ENCODE results near the gene DGKB.

The DGKB gene

DNA sequence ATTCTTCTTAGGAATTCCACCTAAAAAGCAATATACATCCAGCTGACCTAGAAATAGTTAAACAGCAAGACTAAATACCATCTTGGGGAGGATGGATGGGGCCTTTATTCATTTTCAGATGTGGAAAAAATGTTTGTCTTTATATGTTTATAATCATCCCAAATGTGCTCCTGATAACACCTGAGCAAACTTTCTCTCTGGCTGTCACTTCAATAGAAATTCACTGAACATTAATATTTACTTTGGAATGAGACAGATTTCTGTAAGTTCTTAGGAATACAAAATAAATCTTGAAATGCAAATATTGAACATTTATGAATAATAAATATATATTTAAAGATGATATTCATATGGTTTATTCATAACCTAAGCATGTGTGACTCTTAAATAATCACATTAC lies 185.4 kb downstream of the DGKB start:
- TF ChIP-seq OSR1 (CRISPR knock-in tag; IDR thresholded peaks at IDR 0.05) (no peak), ARNTL (CRISPR knock-in tag; IDR thresholded peaks at IDR 0.05; ENCODE audit: borderline replicate concordance, low read depth) (no peak), GLIS3 (CRISPR knock-in tag; IDR thresholded peaks at IDR 0.05) (no peak), ZNF8 (CRISPR knock-in tag; IDR thresholded peaks at IDR 0.05) (no peak)
- TF ChIP-seq, protein P1, sequence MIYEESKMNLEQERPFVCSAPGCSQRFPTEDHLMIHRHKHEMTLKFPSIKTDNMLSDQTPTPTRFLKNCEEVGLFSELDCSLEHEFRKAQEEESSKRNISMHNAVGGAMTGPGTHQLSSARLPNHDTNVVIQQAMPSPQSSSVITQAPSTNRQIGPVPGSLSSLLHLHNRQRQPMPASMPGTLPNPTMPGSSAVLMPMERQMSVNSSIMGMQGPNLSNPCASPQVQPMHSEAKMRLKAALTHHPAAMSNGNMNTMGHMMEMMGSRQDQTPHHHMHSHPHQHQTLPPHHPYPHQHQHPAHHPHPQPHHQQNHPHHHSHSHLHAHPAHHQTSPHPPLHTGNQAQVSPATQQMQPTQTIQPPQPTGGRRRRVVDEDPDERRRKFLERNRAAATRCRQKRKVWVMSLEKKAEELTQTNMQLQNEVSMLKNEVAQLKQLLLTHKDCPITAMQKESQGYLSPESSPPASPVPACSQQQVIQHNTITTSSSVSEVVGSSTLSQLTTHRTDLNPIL (CRISPR knock-in tag; IDR thresholded peaks at IDR 0.05; ENCODE audit: low read depth), result no peak
- no peak for ATAC-seq

DNA sequence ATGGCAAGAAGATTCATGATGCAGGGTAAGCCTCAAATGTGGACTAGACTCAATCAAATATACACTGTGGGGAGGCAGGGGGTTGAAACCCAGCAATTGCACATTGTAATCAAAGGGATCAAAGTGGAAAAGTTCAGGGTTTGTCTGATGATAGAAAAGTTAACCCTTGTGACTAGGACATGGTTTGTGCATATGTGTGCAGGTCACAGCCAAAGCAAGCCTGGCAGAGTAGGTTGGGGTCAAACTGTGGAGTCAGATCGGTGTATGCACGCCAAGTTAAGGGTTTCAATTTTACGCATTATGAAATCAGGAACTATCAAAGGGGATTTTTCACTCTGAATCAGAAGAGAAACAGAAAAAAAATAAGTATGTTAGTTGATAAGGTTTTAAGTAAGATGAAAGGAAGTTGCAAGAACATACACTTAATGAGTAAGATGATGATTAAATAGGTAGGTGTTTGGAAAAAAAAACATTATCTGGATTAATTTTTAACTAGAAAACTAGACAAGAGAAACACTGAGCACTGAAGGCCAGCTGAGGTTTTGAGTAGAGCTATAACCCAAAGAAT lies 188.3 kb downstream of the DGKB start:
- no peak for TF ChIP-seq ZNF8 (CRISPR knock-in tag; IDR thresholded peaks at IDR 0.05)
- no peak for TF ChIP-seq BACH2 (CRISPR knock-in tag; IDR thresholded peaks at IDR 0.05; ENCODE audit: borderline replicate concordance)
- TF ChIP-seq TSHZ2 (CRISPR knock-in tag; IDR thresholded peaks at IDR 0.05), result no peak
- TF ChIP-seq PPARA (CRISPR knock-in tag; IDR thresholded peaks at IDR 0.05; ENCODE audit: borderline replicate concordance), result no peak
- TF ChIP-seq RARB (CRISPR knock-in tag; IDR thresholded peaks at IDR 0.05), result no peak
- no peak for TF ChIP-seq POU6F1 (CRISPR knock-in tag; IDR thresholded peaks at IDR 0.05; ENCODE audit: borderline replicate concordance, low read depth)
- TF ChIP-seq ARNTL (CRISPR knock-in tag; IDR thresholded peaks at IDR 0.05; ENCODE audit: borderline replicate concordance, low read depth), result no peak
- no peak for TF ChIP-seq SNAI2 (CRISPR knock-in tag; IDR thresholded peaks at IDR 0.05)
- no peak for TF ChIP-seq ZC3H10 (CRISPR knock-in tag; IDR thresholded peaks at IDR 0.05)
- no peak for TF ChIP-seq CSDC2 (CRISPR knock-in tag; IDR thresholded peaks at IDR 0.05)
- no peak for TF ChIP-seq TOX (CRISPR knock-in tag; IDR thresholded peaks at IDR 0.05; ENCODE audit: borderline replicate concordance)
- ATAC-seq, result no peak

GRCh38 chr7:14698239-14698638 lies 204.3 kb downstream of the DGKB start:
- no peak for TF ChIP-seq POU6F1 (CRISPR knock-in tag; IDR thresholded peaks at IDR 0.05; ENCODE audit: borderline replicate concordance, low read depth)
- ATAC-seq, result peak; percentile 84

DNA sequence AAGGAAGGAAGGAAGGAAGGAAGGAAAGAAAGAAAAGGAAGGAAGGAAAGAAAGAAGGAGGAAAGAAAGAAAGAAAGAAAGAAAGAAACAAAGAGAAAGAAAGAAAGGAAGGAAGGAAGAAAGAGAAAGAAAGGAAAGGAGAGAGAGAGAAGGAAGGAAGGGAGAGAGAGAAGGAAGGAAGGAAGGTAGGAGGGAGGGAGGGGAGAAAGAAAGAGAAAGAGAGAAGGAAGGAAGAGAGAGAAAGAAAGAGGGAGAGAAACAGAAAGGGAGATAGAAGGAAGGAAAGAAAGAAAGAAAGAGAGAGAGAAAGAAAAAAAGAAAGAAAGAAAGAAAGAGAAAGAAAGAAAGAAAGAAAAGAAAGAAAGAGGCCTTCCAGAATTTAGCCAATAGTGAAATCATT lies 204.9 kb downstream of the DGKB start:
- TF ChIP-seq ZFP3 (CRISPR knock-in tag; IDR thresholded peaks at IDR 0.05), result no peak
- TF ChIP-seq ZC3H10 (CRISPR knock-in tag; IDR thresholded peaks at IDR 0.05), result no peak
- TF ChIP-seq OSR1 (CRISPR knock-in tag; IDR thresholded peaks at IDR 0.05), result no peak
- TF ChIP-seq PATZ1 (CRISPR knock-in tag; IDR thresholded peaks at IDR 0.05; ENCODE audit: borderline replicate concordance), result no peak
- no peak for TF ChIP-seq ISL1 (CRISPR knock-in tag; IDR thresholded peaks at IDR 0.05)
- no peak for TF ChIP-seq GLIS3 (CRISPR knock-in tag; IDR thresholded peaks at IDR 0.05)
- no peak for TF ChIP-seq ZNF8 (CRISPR knock-in tag; IDR thresholded peaks at IDR 0.05)
- TF ChIP-seq ZFP30 (CRISPR knock-in tag; IDR thresholded peaks at IDR 0.05), result no peak
- no peak for TF ChIP-seq CSDC2 (CRISPR knock-in tag; IDR thresholded peaks at IDR 0.05)
- no peak for TF ChIP-seq TCF4 (CRISPR knock-in tag; IDR thresholded peaks at IDR 0.05; ENCODE audit: borderline replicate concordance)
- ATAC-seq, result no peak

All from SK-N-SH treated with all-trans-retinoic acid at 6 μM for 48 hours (cell line).